Measurements from ENCODE around the gene NAV2.

The NAV2 gene

GRCh38 chr11:19832086-19832750, 119.6 kb downstream of the NAV2 start:
- Mint-ChIP-seq H3K4me3 (no peak overlapping the region), H3K36me3 (peaks cover 2% of the 10 kb centered on the region), H3K9me3 (peaks cover 3% of the 10 kb centered on the region), H3K27ac (no peak overlapping the region), H3K4me1 (no peaks in the 10 kb centered on the region), H3K27me3 (no peaks in the 10 kb centered on the region)
- ATAC-seq (ENCODE audit: low read depth) (no peak), DNase-seq (ENCODE audit: low spot score in 2 of 2) (no peak)

GRCh38 chr11:19832901-19833300, 120.3 kb downstream of the NAV2 start:
- no peak for ATAC-seq (ENCODE audit: low read depth)
- H3K4me1 Mint-ChIP-seq = no peaks in the 10 kb centered on the region
- no peak overlapping the region for H3K27ac Mint-ChIP-seq
- H3K9me3 Mint-ChIP-seq = peaks cover 3% of the 10 kb centered on the region
- no peak overlapping the region for H3K4me3 Mint-ChIP-seq
- peaks cover 2% of the 10 kb centered on the region for H3K36me3 Mint-ChIP-seq
- no peak for DNase-seq (ENCODE audit: low spot score in 2 of 2)
- no peaks in the 10 kb centered on the region for H3K27me3 Mint-ChIP-seq

GRCh38 chr11:19834771-19835170, 122.1 kb downstream of the NAV2 start:
- H3K36me3 Mint-ChIP-seq = peaks cover 2% of the 10 kb centered on the region
- H3K4me3 Mint-ChIP-seq = no peak overlapping the region
- DNase-seq (ENCODE audit: low spot score in 2 of 2) = no peak
- H3K9me3 Mint-ChIP-seq = peaks cover 3% of the 10 kb centered on the region
- no peak for ATAC-seq (ENCODE audit: low read depth)
- no peak overlapping the region for H3K27ac Mint-ChIP-seq
- no peaks in the 10 kb centered on the region for H3K4me1 Mint-ChIP-seq
- peaks cover 3% of the 10 kb centered on the region for H3K27me3 Mint-ChIP-seq

GRCh38 chr11:19836666-19837065, 124.0 kb downstream of the NAV2 start:
- Mint-ChIP-seq H3K4me3 (no peak overlapping the region), H3K9me3 (peaks cover 3% of the 10 kb centered on the region), H3K4me1 (no peaks in the 10 kb centered on the region), H3K36me3 (peaks cover 2% of the 10 kb centered on the region), H3K27ac (no peak overlapping the region), H3K27me3 (peaks cover 3% of the 10 kb centered on the region)
- DNase-seq (ENCODE audit: low spot score in 2 of 2) (no peak), ATAC-seq (ENCODE audit: low read depth) (no peak)

GRCh38 chr11:19838994-19839768, 126.5 kb downstream of the NAV2 start:
- DNase-seq (ENCODE audit: low spot score in 2 of 2) = no peak
- ATAC-seq (ENCODE audit: low read depth) = no peak
- H3K27ac Mint-ChIP-seq = no peak overlapping the region
- peaks cover 3% of the 10 kb centered on the region for H3K27me3 Mint-ChIP-seq
- peaks cover 1% of the 10 kb centered on the region for H3K9me3 Mint-ChIP-seq
- H3K4me1 Mint-ChIP-seq = no peaks in the 10 kb centered on the region
- H3K36me3 Mint-ChIP-seq = peaks cover 2% of the 10 kb centered on the region
- no peak overlapping the region for H3K4me3 Mint-ChIP-seq

GRCh38 chr11:19840961-19841360, 128.3 kb downstream of the NAV2 start:
- no peak overlapping the region for H3K4me3 Mint-ChIP-seq
- H3K4me1 Mint-ChIP-seq = no peaks in the 10 kb centered on the region
- H3K27me3 Mint-ChIP-seq = peaks cover 3% of the 10 kb centered on the region
- DNase-seq (ENCODE audit: low spot score in 2 of 2) = no peak
- H3K36me3 Mint-ChIP-seq = peaks cover 2% of the 10 kb centered on the region
- H3K9me3 Mint-ChIP-seq = peaks cover 1% of the 10 kb centered on the region
- no peak overlapping the region for H3K27ac Mint-ChIP-seq
- no peak for ATAC-seq (ENCODE audit: low read depth)

GRCh38 chr11:19842505-19842904, 129.9 kb downstream of the NAV2 start:
- Mint-ChIP-seq H3K36me3 (no peaks in the 10 kb centered on the region), H3K27ac (no peak overlapping the region), H3K4me3 (no peak overlapping the region), H3K27me3 (peaks cover 3% of the 10 kb centered on the region), H3K9me3 (no peaks in the 10 kb centered on the region), H3K4me1 (no peaks in the 10 kb centered on the region)
- DNase-seq (ENCODE audit: low spot score in 2 of 2) (no peak), ATAC-seq (ENCODE audit: low read depth) (no peak)

GRCh38 chr11:19843079-19843478, 130.4 kb downstream of the NAV2 start:
- H3K4me1 Mint-ChIP-seq = no peaks in the 10 kb centered on the region
- peaks cover 3% of the 10 kb centered on the region for H3K27me3 Mint-ChIP-seq
- H3K4me3 Mint-ChIP-seq = no peak overlapping the region
- DNase-seq (ENCODE audit: low spot score in 2 of 2) (no peak), ATAC-seq (ENCODE audit: low read depth) (no peak)
- no peak overlapping the region for H3K27ac Mint-ChIP-seq
- H3K9me3 Mint-ChIP-seq = no peaks in the 10 kb centered on the region
- no peaks in the 10 kb centered on the region for H3K36me3 Mint-ChIP-seq

- no peaks in the 10 kb centered on the region for H3K4me1 Mint-ChIP-seq
- H3K27me3 Mint-ChIP-seq = peaks cover 1% of the 10 kb centered on the region
- no peak overlapping the region for H3K27ac Mint-ChIP-seq
- no peak overlapping the region for H3K4me3 Mint-ChIP-seq
- H3K36me3 Mint-ChIP-seq = no peaks in the 10 kb centered on the region
- H3K9me3 Mint-ChIP-seq = no peaks in the 10 kb centered on the region
- DNase-seq (ENCODE audit: low spot score in 2 of 2) (no peak), ATAC-seq (ENCODE audit: low read depth) (no peak)
Measured at GRCh38 chr11:19844012-19844411, 131.4 kb downstream of the NAV2 start.

GRCh38 chr11:19844806-19845205, 132.2 kb downstream of the NAV2 start:
- H3K27me3 Mint-ChIP-seq = no peaks in the 10 kb centered on the region
- H3K4me1 Mint-ChIP-seq = no peaks in the 10 kb centered on the region
- H3K9me3 Mint-ChIP-seq = no peaks in the 10 kb centered on the region
- H3K36me3 Mint-ChIP-seq = no peaks in the 10 kb centered on the region
- DNase-seq (ENCODE audit: low spot score in 2 of 2) (no peak), ATAC-seq (ENCODE audit: low read depth) (no peak)
- H3K4me3 Mint-ChIP-seq = no peak overlapping the region
- no peak overlapping the region for H3K27ac Mint-ChIP-seq

GRCh38 chr11:19845626-19846025, 133.0 kb downstream of the NAV2 start:
- Mint-ChIP-seq H3K4me1 (no peaks in the 10 kb centered on the region), H3K9me3 (no peaks in the 10 kb centered on the region), H3K36me3 (no peaks in the 10 kb centered on the region), H3K27ac (no peak overlapping the region), H3K4me3 (no peak overlapping the region), H3K27me3 (no peaks in the 10 kb centered on the region)
- no peak for ATAC-seq (ENCODE audit: low read depth)
- no peak for DNase-seq (ENCODE audit: low spot score in 2 of 2)

GRCh38 chr11:19846654-19847305, 134.1 kb downstream of the NAV2 start:
- DNase-seq (ENCODE audit: low spot score in 2 of 2) (no peak), ATAC-seq (ENCODE audit: low read depth) (no peak)
- Mint-ChIP-seq H3K27me3 (peaks cover 2% of the 10 kb centered on the region), H3K4me1 (no peaks in the 10 kb centered on the region), H3K9me3 (peaks cover 2% of the 10 kb centered on the region), H3K36me3 (peaks cover 2% of the 10 kb centered on the region), H3K4me3 (no peak overlapping the region), H3K27ac (no peak overlapping the region)

- no peak for ATAC-seq (ENCODE audit: low read depth)
- H3K36me3 Mint-ChIP-seq = peaks cover 2% of the 10 kb centered on the region
- peaks cover 3% of the 10 kb centered on the region for H3K9me3 Mint-ChIP-seq
Measured at GRCh38 chr11:19848219-19848618, 135.6 kb downstream of the NAV2 start.

GRCh38 chr11:19849107-19849789, 136.6 kb downstream of the NAV2 start:
- Mint-ChIP-seq H3K9me3 (peaks cover 3% of the 10 kb centered on the region), H3K27ac (no peak overlapping the region), H3K4me1 (no peaks in the 10 kb centered on the region), H3K4me3 (no peak overlapping the region), H3K27me3 (peaks cover 2% of the 10 kb centered on the region), H3K36me3 (peaks cover 2% of the 10 kb centered on the region)
- ATAC-seq (ENCODE audit: low read depth) (no peak), DNase-seq (ENCODE audit: low spot score in 2 of 2) (no peak)

More at GRCh38 chr11:19848219-19848618, 135.6 kb downstream of the NAV2 start:
- Mint-ChIP-seq H3K27me3 (peaks cover 2% of the 10 kb centered on the region), H3K4me3 (no peak overlapping the region), H3K4me1 (no peaks in the 10 kb centered on the region), H3K27ac (no peak overlapping the region)
- no peak for DNase-seq (ENCODE audit: low spot score in 2 of 2)

Measured in memory B cell (primary cell).